Anterior cingulate cortex (tissue), 58 donors: ENCODE results near the gene ITPK1.
"Not testable (repeated sequence)": the region's sequence is repeated elsewhere in the genome, so short reads cannot be mapped to it uniquely, and the experiment has no call there.

Source experiments
- DNase-seq, 58 donors: peaks; one replicate each; lab custom pipeline; 2025; lab: John Stamatoyannopoulos, UW

Gene ITPK1

GRCh38 chr14:93107453-93107852 is 8.3 kb downstream of the ITPK1 start:
- no peak for DNase-seq

GRCh38 chr14:93106541-93107156 is 9.1 kb downstream of the ITPK1 start:
- no peak for DNase-seq

- DNase-seq: not testable (repeated sequence)
These were observed 9.9 kb downstream of the ITPK1 start for GRCh38 chr14:93105856-93106255.

GRCh38 chr14:93105362-93105761 is 10.4 kb downstream of the ITPK1 start:
- DNase-seq: peak in 2 of 58 donors; percentile 18 to 23

- DNase-seq: no peak
These were observed 10.8 kb downstream of the ITPK1 start for GRCh38 chr14:93104961-93105360.

GRCh38 chr14:93103392-93104080 is 12.2 kb downstream of the ITPK1 start:
- no peak for DNase-seq

GRCh38 chr14:93102141-93102540 is 13.6 kb downstream of the ITPK1 start:
- no peak for DNase-seq

- DNase-seq: no peak
These were observed 14.5 kb downstream of the ITPK1 start for GRCh38 chr14:93101181-93101580.

- DNase-seq: no peak
These were observed 15.2 kb downstream of the ITPK1 start for GRCh38 chr14:93100570-93100969.

- DNase-seq: no peak
These were observed 15.6 kb downstream of the ITPK1 start for GRCh38 chr14:93100100-93100499.

GRCh38 chr14:93099643-93100042 is 16.1 kb downstream of the ITPK1 start:
- DNase-seq: no peak

- DNase-seq: no peak
These were observed 16.5 kb downstream of the ITPK1 start for GRCh38 chr14:93099196-93099595.

- peak in 1 of 58 donors; percentile 19 for DNase-seq
These were observed 18.9 kb downstream of the ITPK1 start for GRCh38 chr14:93096691-93097322.

GRCh38 chr14:93095742-93096510 is 19.8 kb downstream of the ITPK1 start:
- no peak for DNase-seq

- no peak for DNase-seq
These were observed 21.4 kb downstream of the ITPK1 start for GRCh38 chr14:93094121-93094918.

- peak in 1 of 58 donors; percentile 47 for DNase-seq
These were observed 22.8 kb downstream of the ITPK1 start for GRCh38 chr14:93092606-93093556.

GRCh38 chr14:93091666-93092065 is 24.1 kb downstream of the ITPK1 start:
- DNase-seq: no peak

GRCh38 chr14:93090826-93091555 is 24.7 kb downstream of the ITPK1 start:
- DNase-seq: peak in 40 of 58 donors; percentile 11 to 74 (median 42)
